HG03108 (cell line): ENCODE measurements around the gene CDH9.

Experiments used
- ATAC-seq: cut with Tn5 transposase; IDR thresholded peaks from one replicate; pipeline ENCODE4 v1.9.1; 2021; ENCODE audit warnings: moderate library complexity; ENCODE audit not compliant: unreplicated experiment

CDH9 gene

GRCh38 chr5:27038476-27038875, at the start of gene CDH9:
CDH9 (minus strand) TSS chr5:27038586; CDS start chr5:26988333, 50,253 bp downstream.
- no peak for ATAC-seq

DNA sequence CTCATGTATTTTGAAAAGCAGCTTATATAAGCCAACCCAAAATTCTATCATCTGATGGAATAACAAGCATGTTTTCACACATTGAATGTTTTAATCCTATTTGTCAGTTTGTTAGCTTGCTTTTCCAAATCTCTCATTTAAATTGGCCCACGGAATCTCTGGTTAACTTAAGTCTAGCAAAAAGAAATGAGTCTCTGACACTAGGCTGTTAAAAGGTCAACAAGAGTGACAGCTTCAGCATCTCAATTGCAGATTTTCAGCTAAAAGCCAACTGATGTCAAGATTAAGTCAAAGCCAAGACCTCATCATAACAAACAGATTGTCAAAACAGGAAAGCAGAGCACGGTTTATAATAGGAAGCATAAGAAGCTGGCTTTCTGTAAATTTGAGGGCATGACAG, 49.4 kb upstream of the CDH9 start:
- no peak for ATAC-seq

- ATAC-seq, result no peak
Measured at GRCh38 chr5:27083449-27084415, 45.3 kb upstream of the CDH9 start.

DNA sequence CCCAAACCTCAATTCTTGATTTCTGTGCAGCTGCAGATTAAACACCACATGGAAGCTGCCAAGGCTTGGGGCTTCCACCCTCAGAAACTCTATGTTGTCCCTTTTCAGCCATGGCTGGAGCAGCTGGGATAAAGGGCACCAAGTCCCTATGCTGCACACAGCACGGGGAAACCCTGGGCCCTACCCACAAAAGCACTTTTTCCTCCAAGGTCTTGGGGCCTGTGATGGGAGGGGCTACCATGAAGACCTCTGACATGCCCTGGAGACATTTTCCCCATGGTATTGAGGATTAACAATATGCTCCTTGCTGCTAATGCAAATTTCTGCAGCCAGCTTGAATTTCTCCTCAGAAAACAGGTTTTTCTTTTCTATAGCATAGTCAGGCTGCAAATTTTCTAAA, 41.8 kb upstream of the CDH9 start:
- no peak for ATAC-seq

DNA sequence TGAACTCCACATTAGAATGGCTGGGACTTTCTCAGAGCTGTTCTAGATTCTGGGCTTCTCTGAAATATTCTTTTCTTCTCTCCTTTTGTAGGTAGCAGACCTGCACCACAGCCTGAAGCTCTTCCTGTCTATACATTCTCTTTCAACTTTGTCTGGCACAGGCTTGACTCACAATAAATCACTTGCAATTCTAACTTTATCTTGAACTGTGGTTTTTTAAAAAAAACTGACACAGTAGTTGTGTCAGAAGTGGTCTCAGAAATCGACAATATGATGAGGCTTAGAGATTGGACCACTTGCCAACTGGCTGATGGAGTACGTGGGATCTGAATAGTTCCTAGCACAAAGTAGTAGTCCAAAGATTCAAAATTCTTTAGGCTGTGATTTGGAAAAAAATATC, 24.1 kb upstream of the CDH9 start:
- no peak for ATAC-seq

- ATAC-seq, result no peak
Measured at GRCh38 chr5:27048510-27048909, 10.1 kb upstream of the CDH9 start.

DNA sequence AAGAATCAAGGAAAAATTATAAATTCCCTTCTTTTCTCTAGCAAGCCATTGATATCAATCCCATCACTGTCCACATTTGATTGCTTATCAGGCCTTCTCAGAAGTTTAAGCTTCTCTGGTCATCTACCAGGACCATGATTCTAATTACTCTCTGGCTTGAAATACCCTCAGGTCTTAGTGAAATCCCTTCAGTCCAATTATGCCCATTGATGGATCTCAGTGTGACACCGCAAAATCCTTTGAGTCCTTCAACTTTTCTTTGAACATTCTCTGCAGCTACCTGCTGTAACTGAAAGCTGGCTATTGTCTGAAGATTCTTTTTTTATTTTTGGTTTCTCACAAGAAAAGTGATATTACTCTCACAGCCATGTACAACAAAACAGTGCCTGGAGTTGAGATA, 3.0 kb upstream of the CDH9 start:
- no peak for ATAC-seq

DNA sequence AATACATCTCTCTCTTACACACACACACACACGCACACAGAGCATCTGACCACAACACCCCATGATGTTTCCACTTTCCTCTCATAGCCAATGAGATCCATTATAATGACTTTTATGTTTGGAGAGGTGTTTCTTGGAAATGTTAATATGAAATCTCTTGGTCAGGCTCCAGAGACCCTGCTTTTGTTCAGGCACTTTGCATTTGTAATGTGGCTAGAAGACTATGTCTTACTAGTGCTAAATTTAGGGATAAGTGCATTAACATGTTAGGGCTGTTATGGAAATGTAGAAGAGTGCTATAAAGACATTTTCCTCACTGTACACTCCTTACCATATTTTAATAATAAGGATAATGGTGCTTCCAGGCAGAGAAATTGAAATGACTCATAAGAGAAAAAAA, 3.8 kb downstream of the CDH9 start:
- ATAC-seq, result no peak

- ATAC-seq, result no peak
Measured at GRCh38 chr5:27026801-27027200, 11.6 kb downstream of the CDH9 start.

DNA sequence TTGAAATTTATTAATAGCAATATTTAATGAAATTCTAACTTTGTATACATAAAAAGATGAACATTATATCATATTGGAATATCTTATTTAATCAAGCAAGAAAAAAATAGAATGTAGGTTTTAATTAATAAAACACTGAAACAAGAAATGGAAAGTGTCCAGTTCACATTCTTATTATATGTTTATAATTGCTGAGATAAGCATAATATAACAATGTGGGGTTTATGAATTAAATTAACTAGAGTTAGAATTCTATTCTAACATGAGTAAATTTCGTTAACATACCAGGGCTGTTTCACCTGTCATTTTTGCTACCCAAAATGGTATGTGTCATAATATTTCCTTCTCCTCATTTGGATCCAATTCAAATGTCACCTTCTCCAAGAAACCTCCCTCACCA, 12.3 kb downstream of the CDH9 start:
- no peak for ATAC-seq

GRCh38 chr5:27021471-27021870, 16.9 kb downstream of the CDH9 start:
- ATAC-seq, result no peak

- no peak for ATAC-seq
Measured at GRCh38 chr5:27020973-27021372, 17.4 kb downstream of the CDH9 start.

DNA sequence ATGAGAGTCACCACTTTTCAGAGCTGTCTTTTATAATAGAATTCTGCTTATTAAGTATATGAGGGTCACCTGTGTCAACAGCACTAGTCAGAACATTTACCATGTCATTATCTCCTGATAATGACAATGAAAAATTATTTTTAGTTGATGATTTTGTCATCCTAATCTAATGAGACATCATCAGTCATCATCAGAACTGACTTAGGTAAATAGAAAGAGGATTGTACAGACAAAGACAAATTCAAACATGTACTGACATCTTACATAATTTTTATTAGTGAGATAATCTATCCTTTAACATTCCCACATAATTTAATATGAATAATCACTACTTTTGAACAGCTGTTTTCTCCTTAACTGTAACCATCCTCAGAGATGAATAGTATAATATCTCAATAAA, 22.6 kb downstream of the CDH9 start:
- ATAC-seq, result no peak

DNA sequence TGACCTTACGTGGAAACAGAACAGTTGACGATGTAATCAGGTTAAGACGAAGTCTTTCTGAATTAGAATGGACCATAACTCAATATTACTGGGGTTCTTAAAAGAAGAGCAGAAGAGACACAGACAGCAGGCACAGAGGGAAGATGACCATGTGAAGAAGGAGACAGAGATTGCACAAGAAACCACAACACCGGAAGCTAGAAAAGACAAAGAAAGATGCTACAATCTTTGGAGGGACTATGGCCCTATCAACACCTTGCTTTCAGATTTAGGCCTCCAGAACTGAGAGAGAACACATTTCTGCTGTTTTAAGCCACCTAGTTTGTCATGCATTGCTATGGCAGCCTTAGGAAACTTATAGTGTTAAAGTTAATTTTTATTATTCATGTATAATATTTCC, 27.1 kb downstream of the CDH9 start:
- no peak for ATAC-seq

DNA sequence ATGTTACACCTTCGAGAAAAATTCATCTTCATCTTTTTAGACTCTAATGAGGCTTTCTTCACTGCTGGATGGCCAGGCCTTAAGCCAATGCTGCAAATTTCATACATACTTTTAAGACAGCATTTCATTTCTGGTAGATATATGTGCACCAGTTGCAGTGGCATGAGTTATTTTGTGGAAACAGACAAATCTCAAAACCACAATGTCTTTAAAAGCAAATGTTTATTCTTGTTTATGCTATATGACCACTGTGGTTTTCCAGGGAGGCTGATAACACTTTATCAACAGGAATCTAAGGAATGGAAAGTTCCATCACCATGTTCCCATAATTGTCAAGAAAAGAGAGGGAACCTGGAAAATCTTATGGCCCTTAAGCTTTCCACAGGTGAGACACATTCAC, 27.7 kb downstream of the CDH9 start:
- ATAC-seq, result no peak

- no peak for ATAC-seq
Measured at GRCh38 chr5:27009540-27009915, 28.9 kb downstream of the CDH9 start.

GRCh38 chr5:27008604-27009539, 29.5 kb downstream of the CDH9 start:
- no peak for ATAC-seq

- ATAC-seq, result no peak
Measured at GRCh38 chr5:27007121-27007520, 31.3 kb downstream of the CDH9 start.

DNA sequence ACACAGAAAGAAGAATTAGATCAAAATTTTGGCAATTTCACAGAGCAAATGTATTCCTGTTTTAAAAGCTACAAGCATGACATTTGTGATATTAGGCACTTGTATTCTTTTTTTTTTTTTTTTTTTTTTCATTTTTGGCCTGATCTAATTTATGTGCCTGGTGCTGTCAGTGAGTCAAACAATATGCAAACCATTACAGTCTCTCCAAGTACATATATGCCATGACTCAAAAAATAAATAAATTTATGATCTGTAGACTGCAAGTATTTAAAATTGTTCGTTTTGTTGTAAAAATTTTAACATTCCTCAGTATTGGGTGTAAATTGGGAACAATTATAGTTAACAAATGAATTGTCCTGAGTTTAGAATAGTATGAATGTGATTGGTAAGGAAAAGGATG, 51.4 kb downstream of the CDH9 start:
- no peak for ATAC-seq

GRCh38 chr5:26981750-26982149, 56.6 kb downstream of the CDH9 start:
- no peak for ATAC-seq

- ATAC-seq, result no peak
Measured at GRCh38 chr5:26959290-26959689, 79.1 kb downstream of the CDH9 start.

GRCh38 chr5:26955161-26955560, 83.2 kb downstream of the CDH9 start:
- ATAC-seq, result no peak
